H1 (cell line): Measurements from ENCODE around the gene CPNE4. TPM values are rescaled to one million over a fixed set of nuclear protein-coding genes. Genes with fewer than 3 reads are reported as not detected.

Source experiments
- BACH1 ChIP-seq: IDR thresholded peaks from 2 replicates; pipeline ENCODE4 v1.6.1; 2012; ENCODE audit warnings: low read length, improper control_type of control experiment
- CREB1 ChIP-seq: IDR thresholded peaks from 2 replicates; pipeline ENCODE4 v1.6.1; 2012; ENCODE audit warnings: inconsistent platforms
- CTCF ChIP-seq, 3 experiments: IDR thresholded peaks; 1 replicate in 2 of 3; 2 replicates in 1 of 3; pipeline versions ENCODE4 v1.5.1 to v1.6.1; 2011; ENCODE audit warnings: low read length in 3 of 3, mild to moderate bottlenecking in 3 of 3, inconsistent platforms in 2 of 3, low read depth in 1 of 3, moderate library complexity in 1 of 3; ENCODE audit not compliant: insufficient read depth in 1 of 3; ENCODE audit errors: control extremely low read depth in 1 of 3
- KDM5A ChIP-seq: fragments of 200-600 bp; IDR thresholded peaks from 2 replicates; pipeline ENCODE4 v1.7.1; 2012; ENCODE audit warnings: mild to moderate bottlenecking, low read length, inconsistent platforms, mixed read lengths
- SAP30 ChIP-seq: fragments of 300-600 bp; sonication (generic); IDR thresholded peaks from 2 replicates; pipeline ENCODE4 v1.7.1; 2012; ENCODE audit warnings: low read length, moderate library complexity, mild to moderate bottlenecking, inconsistent platforms; ENCODE audit not compliant: insufficient read depth, insufficient replicate concordance
- SIN3A ChIP-seq, 2 experiments: IDR thresholded peaks in 1 of 2; conservative IDR thresholded peaks in 1 of 2; 2 replicates each; pipeline ENCODE4 v1.6.1; 2011 to 2012; ENCODE audit warnings: low read length in 2 of 2, improper control_type of control experiment in 1 of 2, low read depth in 1 of 2, mild to moderate bottlenecking in 1 of 2
- polyA plus RNA-seq, 7 experiments: library from polyadenylated mRNA; depleted of rRNA in 3 of 7; stranded (reverse) in 5 of 7; unstranded in 2 of 7; fragments of >200 nt in 5 of 7; fragments of 200-250 nt in 2 of 7; gene quantifications; 1 replicate in 5 of 7; 2 replicates in 1 of 7; 4 replicates in 1 of 7; pipeline versions ENCODE4 v1.2.1 to v1.2.3, GENCODE V29; 2011 to 2013; ENCODE audit warnings: missing spikeins in 2 of 7, mixed read lengths in 2 of 7
- total RNA-seq: library from RNA; stranded (reverse); fragmentation: NEBNext Ultra II Directional; extraction: Animal tissue kit (Norgen Biotek cat#: 25700); gene quantifications from 2 replicates; pipeline ENCODE4 v1.2.1, GENCODE V29; 2021

The CPNE4 gene
- total and polyA plus RNA-seq, 2 of the 8 experiments (the other 6 are each of a cell fraction or from before 2014, with no cell fraction given), result 0.82 to 3.8 TPM

- TF ChIP-seq SAP30, result no peak
- TF ChIP-seq CREB1, result no peak
- no peak for TF ChIP-seq KDM5A
- TF ChIP-seq SIN3A (conservative IDR thresholded peaks at IDR 0.05 in 1 of 2, IDR thresholded peaks at IDR 0.05 in 1 of 2; ENCODE audit: low read depth in 1 of 2, low read length in 2 of 2), result no peak
- no peak for TF ChIP-seq CTCF (IDR thresholded peaks at IDR 0.05; ENCODE audit: control extremely low read depth in 1 of 3, insufficient read depth in 1 of 3, low read depth in 1 of 3, low read length in 3 of 3)
- TF ChIP-seq BACH1, result no peak
Measured at GRCh38 chr3:131485119-131485518, 549.7 kb downstream of the CPNE4 start (continued).
